Fibroblast of the aortic adventitia (primary cell): Measurements from ENCODE around the gene ETV6. TPM values are rescaled to one million over a fixed set of nuclear protein-coding genes. Genes with fewer than 3 reads are reported as not detected.

Experiments
- DNase-seq: peaks from one replicate; pipeline ENCODE4 v3.0.0-alpha.2; 2010; ENCODE audit warnings: low read depth
- H3K4me3 ChIP-seq: 2 replicates; pipeline ENCODE4 v1.5.1; 2011; ENCODE audit warnings: low read depth, mild to moderate bottlenecking, control low read depth, low read length, moderate library complexity
- total RNA-seq: library from RNA; depleted of rRNA; stranded (reverse); fragments of >200 nt; gene quantifications from 2 replicates; pipeline ENCODE4 v1.2.3, GENCODE V29; 2012; ENCODE audit warnings: low replicate concordance
- TF ChIP-seq, protein P1 (sequence below): IDR thresholded peaks from 2 replicates; pipeline ENCODE4 v1.5.1; 2011; ENCODE audit warnings: mild to moderate bottlenecking, low read length, control low read depth, inconsistent platforms; ENCODE audit not compliant: insufficient read depth

The ETV6 gene
- total RNA-seq, 1 donor, result 6.1 TPM

DNA sequence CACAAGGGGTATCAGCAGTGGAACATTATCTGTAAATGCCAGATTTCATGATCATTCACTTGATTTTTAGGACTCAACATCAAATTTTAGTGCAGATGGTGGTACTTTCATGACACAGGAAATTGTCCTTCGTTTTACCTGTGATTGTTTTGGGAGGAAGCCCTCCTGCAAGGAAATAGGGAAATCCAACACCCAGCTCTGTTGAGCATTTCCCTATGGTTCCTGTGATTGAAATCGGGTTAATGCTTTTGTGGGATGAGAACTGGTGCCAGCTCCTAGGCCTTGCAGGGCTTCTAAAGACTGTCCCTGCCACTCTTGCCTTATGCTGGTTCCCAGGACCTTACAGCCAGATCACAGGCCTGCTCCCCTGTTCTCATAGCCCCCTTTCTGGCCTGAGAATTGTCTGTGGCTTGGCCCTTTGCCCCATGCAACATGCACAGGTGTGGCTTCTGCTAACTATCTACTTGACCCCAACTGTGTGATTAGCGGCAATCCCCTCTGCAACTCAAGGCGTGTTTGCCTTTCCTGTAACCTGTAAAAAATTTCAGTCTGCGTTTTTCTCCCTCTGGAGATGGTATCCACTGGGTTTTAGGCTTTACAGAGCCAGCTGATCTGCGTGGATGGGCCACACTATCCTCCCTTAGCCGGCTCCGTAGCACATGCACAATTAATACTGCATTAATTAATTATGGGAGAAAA lies 112.5 kb downstream of the ETV6 start:
- no peak overlapping the region for H3K4me3 ChIP-seq
- DNase-seq, result no peak
- TF ChIP-seq, protein P1, sequence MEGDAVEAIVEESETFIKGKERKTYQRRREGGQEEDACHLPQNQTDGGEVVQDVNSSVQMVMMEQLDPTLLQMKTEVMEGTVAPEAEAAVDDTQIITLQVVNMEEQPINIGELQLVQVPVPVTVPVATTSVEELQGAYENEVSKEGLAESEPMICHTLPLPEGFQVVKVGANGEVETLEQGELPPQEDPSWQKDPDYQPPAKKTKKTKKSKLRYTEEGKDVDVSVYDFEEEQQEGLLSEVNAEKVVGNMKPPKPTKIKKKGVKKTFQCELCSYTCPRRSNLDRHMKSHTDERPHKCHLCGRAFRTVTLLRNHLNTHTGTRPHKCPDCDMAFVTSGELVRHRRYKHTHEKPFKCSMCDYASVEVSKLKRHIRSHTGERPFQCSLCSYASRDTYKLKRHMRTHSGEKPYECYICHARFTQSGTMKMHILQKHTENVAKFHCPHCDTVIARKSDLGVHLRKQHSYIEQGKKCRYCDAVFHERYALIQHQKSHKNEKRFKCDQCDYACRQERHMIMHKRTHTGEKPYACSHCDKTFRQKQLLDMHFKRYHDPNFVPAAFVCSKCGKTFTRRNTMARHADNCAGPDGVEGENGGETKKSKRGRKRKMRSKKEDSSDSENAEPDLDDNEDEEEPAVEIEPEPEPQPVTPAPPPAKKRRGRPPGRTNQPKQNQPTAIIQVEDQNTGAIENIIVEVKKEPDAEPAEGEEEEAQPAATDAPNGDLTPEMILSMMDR, result no peak

DNA sequence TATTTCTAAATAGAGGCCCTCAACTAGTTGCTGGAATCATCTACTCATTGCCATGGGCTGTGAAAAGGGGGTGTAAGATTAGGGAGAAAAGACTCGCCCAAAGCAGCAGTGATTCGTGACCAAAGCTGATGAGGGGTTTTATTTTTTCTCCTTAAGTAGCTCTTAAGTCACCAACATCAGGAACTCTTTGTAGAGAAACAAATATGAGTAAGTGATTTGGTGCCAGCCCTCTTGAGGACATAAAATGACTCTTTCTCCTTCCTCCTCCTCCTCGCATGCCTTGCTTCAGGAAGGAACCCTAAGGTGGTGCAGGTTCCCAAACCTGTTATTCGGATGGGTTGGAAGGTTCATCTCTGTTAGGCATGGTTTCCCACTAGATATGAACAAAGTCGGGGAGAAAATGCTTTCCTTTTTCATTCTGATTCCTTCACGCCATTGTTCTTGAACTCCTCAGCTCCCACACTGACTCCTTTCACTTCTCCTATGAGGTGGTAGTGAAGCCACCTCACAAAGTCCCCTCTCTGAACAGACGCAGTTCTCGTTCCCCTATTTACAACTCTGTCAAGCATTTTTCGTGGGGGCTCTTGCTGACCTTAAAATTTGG lies 113.4 kb downstream of the ETV6 start:
- peak; percentile 6 for DNase-seq
- no peak overlapping the region for H3K4me3 ChIP-seq
- TF ChIP-seq, protein P1, result no peak

DNA sequence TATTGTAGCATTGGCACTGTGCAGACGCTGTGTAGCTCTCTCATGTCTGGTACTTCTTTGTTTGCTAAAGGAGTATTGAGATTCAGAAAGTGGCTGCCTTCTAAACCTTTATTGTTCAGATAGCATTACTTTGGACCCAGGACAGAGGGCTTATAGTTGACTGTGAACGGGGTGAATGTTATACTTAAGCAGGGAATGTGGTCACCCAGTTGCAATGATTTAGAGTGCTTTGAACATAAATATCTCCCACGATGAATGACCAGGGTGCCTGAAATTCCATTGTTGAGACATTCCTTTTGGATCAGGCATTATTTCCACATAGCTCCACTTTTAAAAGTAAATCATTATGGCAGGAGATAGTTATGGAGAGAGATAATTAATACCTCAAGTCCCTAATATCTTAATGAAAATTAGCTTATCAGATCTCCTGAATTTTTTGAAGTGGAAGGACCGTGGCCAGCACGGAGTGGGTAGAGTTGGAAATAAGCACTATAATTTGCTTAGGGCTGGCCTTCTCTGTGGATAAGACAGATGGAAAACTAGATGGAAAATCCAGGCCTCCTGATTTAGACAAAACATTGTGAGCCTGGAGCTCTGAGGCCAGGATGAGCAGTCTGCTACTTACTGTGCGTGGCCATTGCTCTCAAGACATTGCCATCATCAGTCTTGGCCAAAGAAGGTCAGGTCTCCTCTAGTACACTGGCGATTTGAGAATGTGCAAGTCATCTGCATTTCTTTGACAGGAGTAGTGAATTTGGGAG lies 114.5 kb downstream of the ETV6 start:
- TF ChIP-seq, protein P1, result no peak
- H3K4me3 ChIP-seq, result no peak overlapping the region
- peak; percentile 87 for DNase-seq

DNA sequence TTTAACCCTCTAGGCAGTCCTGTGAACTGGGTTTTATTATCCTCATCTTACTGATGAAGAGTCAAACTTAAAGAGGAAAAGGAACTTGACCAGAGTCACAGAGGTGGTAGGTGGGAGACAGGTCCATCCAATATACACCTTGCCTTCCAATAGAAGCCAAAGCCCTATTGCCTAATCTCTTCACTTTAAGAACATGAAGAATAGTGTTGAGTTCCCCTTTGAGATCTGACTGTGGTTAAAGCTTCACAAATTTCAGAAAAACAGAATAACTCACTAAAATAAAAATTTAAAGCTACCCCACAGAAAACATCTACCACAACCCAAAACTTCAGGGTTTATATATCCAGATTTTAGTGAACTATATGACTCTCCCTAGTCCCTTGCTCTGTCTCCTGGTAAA lies 115.4 kb downstream of the ETV6 start:
- no peak for DNase-seq
- TF ChIP-seq, protein P1, result no peak
- no peak overlapping the region for H3K4me3 ChIP-seq

DNA sequence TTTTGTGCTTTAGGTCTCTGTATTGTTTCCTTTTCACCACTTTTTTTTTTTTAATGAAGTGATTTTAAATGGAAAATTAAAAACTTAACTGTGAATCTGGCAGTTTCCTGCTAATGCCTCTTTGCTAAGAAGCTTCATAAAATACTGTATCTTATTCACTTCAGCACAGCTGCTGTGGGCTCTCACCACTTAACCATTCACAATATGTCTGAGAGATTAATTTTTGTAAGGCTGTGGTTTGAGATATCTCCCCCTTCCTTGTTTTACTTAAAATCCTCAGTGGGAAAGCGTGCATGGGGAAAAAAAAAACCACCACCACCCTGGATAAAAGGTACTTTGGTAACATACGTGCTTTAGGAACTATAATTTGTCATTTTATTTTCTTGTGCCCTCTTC lies 115.9 kb downstream of the ETV6 start:
- peak; percentile 22 for DNase-seq
- TF ChIP-seq, protein P1, result no peak
- no peak overlapping the region for H3K4me3 ChIP-seq

DNA sequence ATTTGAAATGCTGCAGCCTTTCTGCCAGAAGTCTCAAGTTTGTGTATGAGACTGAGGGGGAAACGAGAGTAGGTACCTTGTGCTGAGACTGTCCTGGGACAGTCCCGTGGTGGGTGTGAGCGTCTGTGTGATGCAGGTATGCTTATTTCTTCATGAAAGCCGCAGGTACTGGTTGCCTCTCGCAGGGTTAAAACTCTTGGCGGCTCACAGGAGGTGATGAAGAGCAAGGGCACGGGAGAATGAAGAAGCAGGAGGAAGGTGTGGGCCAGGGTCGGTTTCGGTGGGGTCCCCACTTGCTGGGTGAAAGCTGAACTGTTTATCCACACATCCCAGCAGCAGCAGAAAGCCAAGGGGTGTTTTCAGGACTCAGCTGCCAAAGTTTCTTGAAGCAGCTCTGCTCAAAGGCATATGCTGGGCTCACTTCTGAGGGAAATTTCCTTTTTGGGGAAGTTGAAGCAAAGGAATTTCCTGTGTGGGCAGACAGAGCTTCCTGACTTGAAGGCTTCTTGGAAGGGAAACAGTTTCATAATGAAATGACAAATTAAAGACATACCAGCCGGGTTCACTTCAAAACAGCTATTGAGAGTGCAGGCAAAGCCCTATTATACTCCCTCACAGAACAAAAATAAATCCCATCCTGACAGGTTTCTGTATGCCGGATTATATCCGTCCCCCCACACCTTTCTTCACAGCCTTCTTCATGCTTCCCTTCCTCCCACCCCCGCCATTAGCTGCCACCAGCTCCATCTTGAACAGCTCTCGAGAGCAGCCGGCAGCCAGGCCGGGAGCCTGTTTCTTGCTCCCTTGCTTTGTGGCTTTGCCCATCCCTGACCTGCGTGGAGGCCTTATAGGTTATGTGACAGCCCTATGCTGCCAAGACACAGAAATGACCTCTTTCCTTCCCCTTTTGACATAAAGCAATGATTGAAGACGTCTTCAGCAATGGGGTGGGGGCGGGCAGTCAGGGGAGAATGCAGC lies 116.6 kb downstream of the ETV6 start:
- H3K4me3 ChIP-seq, result peak overlapping the region; percentile 6
- TF ChIP-seq, protein P1, result no peak
- DNase-seq, result peak; percentile 95
